ENCODE data around the gene TMPRSS2.

DNA sequence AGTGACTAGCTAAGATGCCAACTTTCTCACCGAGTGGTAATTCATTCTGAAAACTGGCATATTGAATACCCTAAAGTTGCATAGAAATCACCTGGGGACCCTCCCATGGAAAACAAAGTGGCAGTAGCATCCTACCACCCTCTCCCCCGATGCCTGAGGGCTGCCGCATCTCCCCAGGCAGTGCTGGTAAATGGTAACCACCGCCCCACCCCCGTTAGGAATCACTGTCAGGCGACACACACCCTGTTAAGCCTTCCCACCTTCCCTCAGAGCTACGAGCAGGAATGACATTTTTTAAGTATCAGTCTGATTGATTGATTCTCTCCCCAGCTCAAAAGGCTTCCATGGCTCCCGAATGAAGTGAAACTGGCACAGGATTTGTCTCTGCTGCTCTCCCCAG lies 28.3 kb downstream of the TMPRSS2 start:
- TF ChIP-seq, protein P1, sequence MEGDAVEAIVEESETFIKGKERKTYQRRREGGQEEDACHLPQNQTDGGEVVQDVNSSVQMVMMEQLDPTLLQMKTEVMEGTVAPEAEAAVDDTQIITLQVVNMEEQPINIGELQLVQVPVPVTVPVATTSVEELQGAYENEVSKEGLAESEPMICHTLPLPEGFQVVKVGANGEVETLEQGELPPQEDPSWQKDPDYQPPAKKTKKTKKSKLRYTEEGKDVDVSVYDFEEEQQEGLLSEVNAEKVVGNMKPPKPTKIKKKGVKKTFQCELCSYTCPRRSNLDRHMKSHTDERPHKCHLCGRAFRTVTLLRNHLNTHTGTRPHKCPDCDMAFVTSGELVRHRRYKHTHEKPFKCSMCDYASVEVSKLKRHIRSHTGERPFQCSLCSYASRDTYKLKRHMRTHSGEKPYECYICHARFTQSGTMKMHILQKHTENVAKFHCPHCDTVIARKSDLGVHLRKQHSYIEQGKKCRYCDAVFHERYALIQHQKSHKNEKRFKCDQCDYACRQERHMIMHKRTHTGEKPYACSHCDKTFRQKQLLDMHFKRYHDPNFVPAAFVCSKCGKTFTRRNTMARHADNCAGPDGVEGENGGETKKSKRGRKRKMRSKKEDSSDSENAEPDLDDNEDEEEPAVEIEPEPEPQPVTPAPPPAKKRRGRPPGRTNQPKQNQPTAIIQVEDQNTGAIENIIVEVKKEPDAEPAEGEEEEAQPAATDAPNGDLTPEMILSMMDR (IDR thresholded peaks at IDR 0.05): no peak
- no peak for TF ChIP-seq ZFX (IDR thresholded peaks at IDR 0.05; ENCODE audit: borderline replicate concordance)
